NCI-H146 treated with DMSO at 0.1 percent for 48 hours (cell line): Measurements from ENCODE around the gene IFITM1.
"Not testable (repeated sequence)": the region's sequence is repeated elsewhere in the genome, so short reads cannot be mapped to it uniquely, and the experiment has no call there.

Source experiments
- DNase-seq: peaks from one replicate; lab custom pipeline; 2025; ENCODE audit not compliant: unreplicated experiment; lab: John Stamatoyannopoulos, UW

IFITM1 gene

GRCh38 chr11:282630-283360 lies 31.0 kb upstream of the IFITM1 start:
- no peak for DNase-seq

- no peak for DNase-seq
Observed at GRCh38 chr11:283405-284104, 30.3 kb upstream of the IFITM1 start.

GRCh38 chr11:284105-285020 lies 29.5 kb upstream of the IFITM1 start:
- DNase-seq = no peak

- no peak for DNase-seq
Observed at GRCh38 chr11:285021-285893, 28.6 kb upstream of the IFITM1 start.

GRCh38 chr11:285894-286220 lies 28.0 kb upstream of the IFITM1 start:
- DNase-seq = no peak

- DNase-seq = not testable (repeated sequence)
Observed at GRCh38 chr11:286977-287820, 26.6 kb upstream of the IFITM1 start.

GRCh38 chr11:287821-288477 lies 25.9 kb upstream of the IFITM1 start:
- no peak for DNase-seq

- DNase-seq = no peak
Observed at GRCh38 chr11:288478-289397, 25.1 kb upstream of the IFITM1 start, which contains the start of gene PGGHG. Gene PGGHG (plus strand): TSS chr11:289126. CDS start chr11:289817, 691 bp downstream.

- no peak for DNase-seq
Observed at GRCh38 chr11:289398-289711, 24.5 kb upstream of the IFITM1 start.

GRCh38 chr11:289712-290620 lies 23.9 kb upstream of the IFITM1 start:
- DNase-seq = no peak

GRCh38 chr11:290621-291231 lies 23.1 kb upstream of the IFITM1 start:
- no peak for DNase-seq

GRCh38 chr11:291281-292210 lies 22.3 kb upstream of the IFITM1 start:
- DNase-seq = no peak

- DNase-seq = no peak
Observed at GRCh38 chr11:292211-293121, 21.4 kb upstream of the IFITM1 start.

GRCh38 chr11:293271-293851 lies 20.5 kb upstream of the IFITM1 start:
- no peak for DNase-seq
